ENCODE data around the gene CCDC192. TPM values are rescaled to one million over a fixed set of nuclear protein-coding genes. Genes with fewer than 3 reads are reported as not detected.

CCDC192 gene
- polyA plus RNA-seq, 3 donors, result not detected

GRCh38 chr5:127686424-127686823, 16.8 kb upstream of the CCDC192 start:
- peaks cover 0 to 2% of the 10 kb centered on the region in 2 donors for H3K9me3 ChIP-seq (replicated peaks in 1 of 2; ENCODE audit: control insufficient read depth in 1 of 2, insufficient read depth in 1 of 2, low read length in 2 of 2)
- no peaks in the 10 kb centered on the region for H3K4me1 Mint-ChIP-seq
- H3K27me3 ChIP-seq (ENCODE audit: control insufficient read depth in 2 of 2, insufficient read depth in 2 of 2, low read length in 2 of 2), result no peaks in the 10 kb centered on the region
- H3K4me1 ChIP-seq (ENCODE audit: control insufficient read depth in 1 of 2, insufficient read depth in 2 of 2, low read length in 2 of 2), result no peaks in the 10 kb centered on the region
- H4K20me1 ChIP-seq (ENCODE audit: insufficient read depth, low read length), result no peaks in the 10 kb centered on the region
- H3K4me3 ChIP-seq (replicated peaks in 1 of 3; ENCODE audit: low read depth in 2 of 3, low read length in 3 of 3), result no peak overlapping the region
- no peak for DNase-seq
- H3K4me2 ChIP-seq (replicated peaks; ENCODE audit: extremely low read depth, low read length, poor library complexity, severe bottlenecking), result no peak overlapping the region
- H3K27me3 Mint-ChIP-seq (ENCODE audit: low read depth in 3 of 3), result no peaks in the 10 kb centered on the region
- H3K27ac ChIP-seq (ENCODE audit: low read depth in 1 of 2, low read length in 2 of 2), result no peak overlapping the region
- intact Hi-C loops (cut with micrococcal nuclease), result no loop called here
- H3K9ac ChIP-seq (ENCODE audit: insufficient read depth, low read length, poor library complexity, severe bottlenecking), result no peak overlapping the region
- H3K27ac Mint-ChIP-seq, result no peak overlapping the region
- H3K79me2 ChIP-seq (ENCODE audit: insufficient read depth, low read length), result no peaks in the 10 kb centered on the region
- H3K36me3 ChIP-seq (replicated peaks in 1 of 2; ENCODE audit: control insufficient read depth in 1 of 2, insufficient read depth in 2 of 2, low read length in 2 of 2), result no peaks in the 10 kb centered on the region
- TF ChIP-seq, protein P1, sequence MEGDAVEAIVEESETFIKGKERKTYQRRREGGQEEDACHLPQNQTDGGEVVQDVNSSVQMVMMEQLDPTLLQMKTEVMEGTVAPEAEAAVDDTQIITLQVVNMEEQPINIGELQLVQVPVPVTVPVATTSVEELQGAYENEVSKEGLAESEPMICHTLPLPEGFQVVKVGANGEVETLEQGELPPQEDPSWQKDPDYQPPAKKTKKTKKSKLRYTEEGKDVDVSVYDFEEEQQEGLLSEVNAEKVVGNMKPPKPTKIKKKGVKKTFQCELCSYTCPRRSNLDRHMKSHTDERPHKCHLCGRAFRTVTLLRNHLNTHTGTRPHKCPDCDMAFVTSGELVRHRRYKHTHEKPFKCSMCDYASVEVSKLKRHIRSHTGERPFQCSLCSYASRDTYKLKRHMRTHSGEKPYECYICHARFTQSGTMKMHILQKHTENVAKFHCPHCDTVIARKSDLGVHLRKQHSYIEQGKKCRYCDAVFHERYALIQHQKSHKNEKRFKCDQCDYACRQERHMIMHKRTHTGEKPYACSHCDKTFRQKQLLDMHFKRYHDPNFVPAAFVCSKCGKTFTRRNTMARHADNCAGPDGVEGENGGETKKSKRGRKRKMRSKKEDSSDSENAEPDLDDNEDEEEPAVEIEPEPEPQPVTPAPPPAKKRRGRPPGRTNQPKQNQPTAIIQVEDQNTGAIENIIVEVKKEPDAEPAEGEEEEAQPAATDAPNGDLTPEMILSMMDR (IDR thresholded peaks at IDR 0.05), result no peak
- no peak overlapping the region for H2AFZ ChIP-seq (ENCODE audit: insufficient read depth, low read depth, low read length, poor library complexity, severe bottlenecking)
- H3K4me3 Mint-ChIP-seq, result no peak overlapping the region
- no peaks in the 10 kb centered on the region for H3K36me3 Mint-ChIP-seq
- H3K9me3 Mint-ChIP-seq, result peaks cover 0 to 5% (median 2%) of the 10 kb centered on the region in 7 donors

- intact Hi-C loops (cut with micrococcal nuclease), result no loop called here
- H3K4me1 ChIP-seq (ENCODE audit: control insufficient read depth in 1 of 2, insufficient read depth in 2 of 2, low read length in 2 of 2), result no peaks in the 10 kb centered on the region
- H3K9me3 Mint-ChIP-seq, result peaks cover 0 to 3% (median 0%) of the 10 kb centered on the region in 7 donors
- no peaks in the 10 kb centered on the region for H3K27me3 ChIP-seq (ENCODE audit: control insufficient read depth in 2 of 2, insufficient read depth in 2 of 2, low read length in 2 of 2)
- DNase-seq, result no peak
- no peak overlapping the region for H3K4me3 ChIP-seq (replicated peaks in 1 of 3; ENCODE audit: low read depth in 2 of 3, low read length in 3 of 3)
- no peaks in the 10 kb centered on the region for H3K27me3 Mint-ChIP-seq (ENCODE audit: low read depth in 3 of 3)
- peaks cover 0 to 2% of the 10 kb centered on the region in 2 donors for H3K9me3 ChIP-seq (replicated peaks in 1 of 2; ENCODE audit: control insufficient read depth in 1 of 2, insufficient read depth in 1 of 2, low read length in 2 of 2)
- no peaks in the 10 kb centered on the region for H3K36me3 Mint-ChIP-seq
- no peaks in the 10 kb centered on the region for H3K4me1 Mint-ChIP-seq
- H4K20me1 ChIP-seq (ENCODE audit: insufficient read depth, low read length), result no peaks in the 10 kb centered on the region
- H3K27ac Mint-ChIP-seq, result no peak overlapping the region
- TF ChIP-seq, protein P1 (IDR thresholded peaks at IDR 0.05), result no peak
- H3K9ac ChIP-seq (ENCODE audit: insufficient read depth, low read length, poor library complexity, severe bottlenecking), result no peak overlapping the region
- H3K79me2 ChIP-seq (ENCODE audit: insufficient read depth, low read length), result no peaks in the 10 kb centered on the region
- no peak overlapping the region for H3K4me3 Mint-ChIP-seq
- H3K27ac ChIP-seq (ENCODE audit: low read depth in 1 of 2, low read length in 2 of 2), result no peak overlapping the region
- no peaks in the 10 kb centered on the region for H3K36me3 ChIP-seq (replicated peaks in 1 of 2; ENCODE audit: control insufficient read depth in 1 of 2, insufficient read depth in 2 of 2, low read length in 2 of 2)
- H3K4me2 ChIP-seq (replicated peaks; ENCODE audit: extremely low read depth, low read length, poor library complexity, severe bottlenecking), result no peak overlapping the region
- H2AFZ ChIP-seq (ENCODE audit: insufficient read depth, low read depth, low read length, poor library complexity, severe bottlenecking), result no peak overlapping the region
- WGBS (ENCODE audit: insufficient coverage), result no CpG with 5 or more reads among the region's 1 CpG
Measured at GRCh38 chr5:127694518-127695171, 8.5 kb upstream of the CCDC192 start.
